MCF 10A (cell line): ENCODE results near the gene ADAMTSL3. TPM values are rescaled to one million over a fixed set of nuclear protein-coding genes. Genes with fewer than 3 reads are reported as not detected.

ENCODE experiments used
- BruUV-seq: library from RNA; stranded (reverse); fragments of 400-500 nt; replicated peaks from 2 replicates; lab custom pipeline; 2021; lab: Mats Ljungman, UMichigan
- CTCF ChIA-PET: fragments of 300-600 bp; sonication (Branson Sonifier 250); formaldehyde crosslinking; extraction: SDS; loops from one replicate; lab custom pipeline; 2021; ENCODE audit warnings: antibody characterized with exemption, inconsistent platforms; lab: Yijun Ruan, JAX
- POLR2A ChIA-PET: fragments of 300-600, 350-650 bp; sonication (Branson Sonifier 250); formaldehyde crosslinking; extraction: SDS; loops from one replicate; lab custom pipeline; 2020; ENCODE audit warnings: antibody characterized with exemption, inconsistent platforms; lab: Yijun Ruan, JAX
- DNase-seq: peaks from one replicate; pipeline ENCODE4 v3.0.0-alpha.2; 2018; ENCODE audit not compliant: unreplicated experiment
- H3K27ac Mint-ChIP-seq: one replicate; pipeline ENCODE4 v1.8.0; 2022; ENCODE audit warnings: mild to moderate bottlenecking, low read depth, mixed read lengths; ENCODE audit not compliant: unreplicated experiment
- H3K27me3 Mint-ChIP-seq: one replicate; pipeline ENCODE4 v1.8.0; 2022; ENCODE audit warnings: mixed read lengths; ENCODE audit not compliant: insufficient read depth, unreplicated experiment
- H3K36me3 Mint-ChIP-seq: one replicate; pipeline ENCODE4 v1.8.0; 2022; ENCODE audit warnings: mild to moderate bottlenecking, moderate library complexity, mixed read lengths; ENCODE audit not compliant: insufficient read depth, unreplicated experiment
- H3K4me1 Mint-ChIP-seq: one replicate; pipeline ENCODE4 v1.8.0; 2022; ENCODE audit warnings: mixed read lengths; ENCODE audit not compliant: insufficient read depth, unreplicated experiment
- H3K4me3 Mint-ChIP-seq: one replicate; pipeline ENCODE4 v1.8.0; 2022; ENCODE audit warnings: mild to moderate bottlenecking, moderate library complexity, mixed read lengths; ENCODE audit not compliant: unreplicated experiment
- H3K9me3 Mint-ChIP-seq: one replicate; pipeline ENCODE4 v1.8.0; 2022; ENCODE audit warnings: mixed read lengths; ENCODE audit not compliant: unreplicated experiment
- CTCF ChIP-seq: fragments of 200-600 bp; IDR thresholded peaks from one replicate; pipeline ENCODE4 v1.8.0; 2022; ENCODE audit warnings: antibody characterized with exemption, mild to moderate bottlenecking; ENCODE audit not compliant: unreplicated experiment
- intact Hi-C: fragments of 100-400 bp; cut with micrococcal nuclease; formaldehyde crosslinking; loops from 2 replicates; pipeline ENCODE4 v1.14.1; 2022
- total RNA-seq: library from RNA; stranded (reverse); gene quantifications from 2 replicates; pipeline ENCODE4 v1.2.3, GENCODE V29; 2022

Gene ADAMTSL3
- total RNA-seq, 1 experiment from 2014 or later, result 1.2 TPM

- Mint-ChIP-seq H3K4me3 (no peak overlapping the region), H3K9me3 (no peaks in the 10 kb centered on the region), H3K27me3 (peaks cover 11% of the 10 kb centered on the region), H3K36me3 (no peaks in the 10 kb centered on the region), H3K4me1 (no peaks in the 10 kb centered on the region), H3K27ac (no peak overlapping the region)
- no TSS peak for BruUV-seq
- DNase-seq, result no peak
- POLR2A ChIA-PET, result no interaction called here
- TF ChIP-seq CTCF, result no peak
- intact Hi-C loops, result no loop called here
- CTCF ChIA-PET, result no interaction called here
Measured at GRCh38 chr15:83631534-83631933, 22.4 kb upstream of the ADAMTSL3 start.

- Mint-ChIP-seq H3K9me3 (peaks cover 7% of the 10 kb centered on the region), H3K4me1 (no peaks in the 10 kb centered on the region), H3K27ac (no peak overlapping the region), H3K27me3 (peaks cover 12% of the 10 kb centered on the region), H3K36me3 (no peaks in the 10 kb centered on the region), H3K4me3 (no peak overlapping the region)
- TF ChIP-seq CTCF, result no peak
- POLR2A ChIA-PET, result no interaction called here
- intact Hi-C loops, result no loop called here
- BruUV-seq, result no TSS peak
- CTCF ChIA-PET, result interaction anchor here (0.8 to 1.3 kb wide), 3 partner anchors 41 to 195 kb away, joined by 3 to 5 read pairs (median 3); no protein-coding TSS in a partner anchor
- DNase-seq, result no peak
Measured at GRCh38 chr15:83643201-83643600, 10.7 kb upstream of the ADAMTSL3 start.

- TF ChIP-seq CTCF, result no peak
- intact Hi-C loops, result no loop called here
- Mint-ChIP-seq H3K27ac (no peak overlapping the region), H3K4me1 (no peaks in the 10 kb centered on the region), H3K36me3 (no peaks in the 10 kb centered on the region), H3K9me3 (peaks cover 7% of the 10 kb centered on the region), H3K4me3 (no peak overlapping the region), H3K27me3 (peaks cover 12% of the 10 kb centered on the region)
- ChIA-PET POLR2A (interaction anchor here (0.6 kb wide), 1 partner anchor 23 kb away, joined by 3 read pairs; no protein-coding TSS in a partner anchor), CTCF (interaction anchor here (0.6 to 1.4 kb wide), 2 partner anchors 9 to 12 kb away, joined by 3 to 5 read pairs; partner anchors contain the start of gene ADAMTSL3)
- no TSS peak for BruUV-seq
- DNase-seq, result no peak
Measured at GRCh38 chr15:83644439-83644838, 9.5 kb upstream of the ADAMTSL3 start.

GRCh38 chr15:83650831-83651230 lies 3.1 kb upstream of the ADAMTSL3 start:
- H3K36me3 Mint-ChIP-seq, result no peaks in the 10 kb centered on the region
- H3K9me3 Mint-ChIP-seq, result no peaks in the 10 kb centered on the region
- intact Hi-C loops, result loop anchor here (5.0 kb wide), 1 partner anchor 381 kb away; no protein-coding TSS in a partner anchor
- no peak overlapping the region for H3K27ac Mint-ChIP-seq
- H3K4me1 Mint-ChIP-seq, result no peaks in the 10 kb centered on the region
- H3K27me3 Mint-ChIP-seq, result no peaks in the 10 kb centered on the region
- ChIA-PET POLR2A (interaction anchor here (1.2 kb wide), 1 partner anchor 34 kb away, joined by 3 read pairs; no protein-coding TSS in a partner anchor), CTCF (interaction anchor here (0.6 kb wide), 1 partner anchor 478 kb away, joined by 3 read pairs; no protein-coding TSS in a partner anchor)
- no peak for TF ChIP-seq CTCF
- BruUV-seq, result no TSS peak
- H3K4me3 Mint-ChIP-seq, result no peak overlapping the region
- DNase-seq, result no peak
